Esophagus squamous epithelium (tissue), 5 donors: ENCODE results near the gene S100A1. TPM values are rescaled to one million over a fixed set of nuclear protein-coding genes. Genes with fewer than 3 reads are reported as not detected.

Experiments used
- DNase-seq: peaks from one replicate; lab custom pipeline; 2025; lab: John Stamatoyannopoulos, UW
- H3K27ac ChIP-seq, 4 donors: fragments of 200-600 bp; sonication (generic); one replicate each; pipeline ENCODE4 v1.5.1; 2016 to 2019; ENCODE audit warnings: mild to moderate bottlenecking in 1 of 4
- H3K27me3 ChIP-seq, 4 donors: fragments of 200-600 bp; sonication (generic); 1 replicate in 3 of 4; 2 replicates in 1 of 4; pipeline versions ENCODE4 v1.5.1 to v1.6.0; 2017 to 2021; ENCODE audit warnings: antibody characterized with exemption in 1 of 4
- H3K36me3 ChIP-seq, 3 donors: fragments of 200-600 bp; sonication (generic); one replicate each; pipeline ENCODE4 v1.5.1; 2016 to 2019
- H3K4me1 ChIP-seq, 3 donors: fragments of 200-600 bp; sonication (generic); one replicate each; pipeline ENCODE4 v1.5.1; 2017 to 2019
- H3K4me3 ChIP-seq, 4 donors: fragments of 200-600 bp; sonication (generic); 1 replicate in 3 of 4; 2 replicates in 1 of 4; pipeline ENCODE4 v1.5.1; 2016 to 2019; ENCODE audit warnings: mild to moderate bottlenecking in 2 of 4, moderate library complexity in 1 of 4
- H3K9me3 ChIP-seq, 3 donors: fragments of 200-600 bp; sonication (generic); one replicate each; pipeline ENCODE4 v1.5.1; 2016 to 2019
- CTCF ChIP-seq, 6 experiments: fragments of 450-650 bp in 4 of 6; fragments of 200-600 bp in 2 of 6; sonication (generic) in 2 of 6; IDR thresholded peaks; one replicate each; pipeline ENCODE4 v1.5.1; 2016 to 2019; ENCODE audit warnings: antibody characterized with exemption in 6 of 6, mild to moderate bottlenecking in 4 of 6, moderate library complexity in 4 of 6
- POLR2A ChIP-seq, 4 donors: fragments of 450-650 bp; IDR thresholded peaks; one replicate each; pipeline ENCODE4 v1.6.1; 2017; ENCODE audit warnings: antibody characterized with exemption in 4 of 4, mild to moderate bottlenecking in 4 of 4, moderate library complexity in 3 of 4
- WGBS, 2 donors: methylation state at CpG; one replicate each; pipeline ENCODE4 v1.1.5; 2018; 5-methylcytosine and 5-hydroxymethylcytosine counted together
- intact Hi-C: fragments of 100-400 bp; cut with DNase I; formaldehyde crosslinking; loops from one replicate; pipeline ENCODE4 v1.15.0; 2022
- total RNA-seq, 4 donors: library from RNA; depleted of rRNA; stranded (reverse); fragments of >200 nt; gene quantifications; one replicate each; pipeline ENCODE4 v1.1.0, GENCODE V29; 2016
- donor health status: DM: yes; HTN: yes; CAD: no.

Gene S100A1
- total RNA-seq, 4 donors from 2014 or later = 1.8 TPM; not detected in 3

DNA sequence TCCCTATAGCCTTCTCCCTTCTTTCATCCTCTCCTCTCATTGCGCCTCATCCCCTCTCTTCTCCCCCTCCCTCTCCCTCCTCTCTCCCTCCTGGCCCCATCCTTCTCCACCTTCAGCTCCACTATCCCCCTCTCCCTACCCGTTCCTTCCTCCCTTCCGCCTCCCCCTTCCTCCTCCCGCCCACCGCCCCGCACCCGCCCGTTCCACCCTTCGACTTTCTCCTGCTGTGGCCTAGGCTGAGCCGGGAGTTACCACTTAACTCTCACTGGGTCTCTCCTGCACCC is 51.8 kb downstream of the S100A1 start:
- DNase-seq = no peak
- Histone ChIP-seq H3K4me3 (peak overlapping the region in 3 of 4 donors; percentile 44 to 70 (median 52)), H3K36me3 (peaks cover 0 to 6% (median 0%) of the 10 kb centered on the region in 3 donors), H3K4me1 (peaks cover 19 to 34% (median 22%) of the 10 kb centered on the region in 3 donors), H3K9me3 (no peaks in the 10 kb centered on the region), H3K27ac (peak overlapping the region in 2 of 4 donors; percentile 60 to 82), H3K27me3 (peaks cover 3 to 44% (median 7%) of the 10 kb centered on the region in 4 donors)
- no peak for TF ChIP-seq CTCF (IDR thresholded peaks at IDR 0.05)
- TF ChIP-seq POLR2A (IDR thresholded peaks at IDR 0.05) = no peak
- 36 to 37% methylated on average over 6 to 9 of the region's 10 CpGs for WGBS, 2 donors
- intact Hi-C loops = loop anchor here (5.0 kb wide), 1 partner anchor 67 kb away; no protein-coding TSS in a partner anchor

Other genes with a start within 250 kb of the S100A1 start
- over 10,000 TPM in 3 of 4 donors, 1,000 to 10,000 TPM in 1; 4,308 to 17,245 (median 15,998) TPM for gene S100A8, start 237.4 kb upstream of the S100A1 start, total RNA-seq
- 10 to 100 TPM in 1 of 4 donors, 1 to 10 TPM in 2, not detected in 1; 6.7 to 72.9 (median 8.1) TPM for gene S100A7A, start 211.9 kb upstream of the S100A1 start, total RNA-seq
- gene S100A7, start 167.8 kb upstream of the S100A1 start, total RNA-seq = 1,000 to 10,000 TPM in 2 of 4 donors, 100 to 1,000 TPM in 1, 1 to 10 TPM in 1; 8.8 to 9,163 (median 3,171) TPM
- 100 to 1,000 TPM; 270 to 943 (median 394) TPM for gene S100A6, start 92.4 kb upstream of the S100A1 start, total RNA-seq
- not detected for gene S100A5, start 87.5 kb upstream of the S100A1 start, total RNA-seq
- 100 to 1,000 TPM in 2 of 4 donors, 10 to 100 TPM in 2; 58.6 to 205 (median 122) TPM for gene S100A4, start 82.6 kb upstream of the S100A1 start, total RNA-seq
- 10 to 100 TPM in 1 of 4 donors, 1 to 10 TPM in 3; 1.2 to 16.5 (median 9.2) TPM for gene S100A3, start 79.2 kb upstream of the S100A1 start, total RNA-seq
- gene S100A2, start 62.6 kb upstream of the S100A1 start, total RNA-seq = 1,000 to 10,000 TPM in 3 of 4 donors, 100 to 1,000 TPM in 1; 949 to 3,544 (median 1,180) TPM
- gene S100A16, start 15.3 kb upstream of the S100A1 start, total RNA-seq = 1,000 to 10,000 TPM; 1,372 to 2,409 (median 2,158) TPM
- gene S100A14, start 12.1 kb upstream of the S100A1 start, total RNA-seq = 1,000 to 10,000 TPM; 1,580 to 2,481 (median 2,030) TPM
- gene S100A13, start 929 bp upstream of the S100A1 start, total RNA-seq = 10 to 100 TPM; 44.4 to 63.3 (median 55.7) TPM
- gene CHTOP, start 5.6 kb downstream of the S100A1 start, total RNA-seq = 10 to 100 TPM; 35.0 to 58.9 (median 47.3) TPM
- gene SNAPIN, start 30.3 kb downstream of the S100A1 start, total RNA-seq = 10 to 100 TPM; 39.9 to 61.2 (median 51.1) TPM
- gene ILF2, start 42.6 kb downstream of the S100A1 start, total RNA-seq = 100 to 1,000 TPM in 3 of 4 donors, 10 to 100 TPM in 1; 78.0 to 166 (median 130) TPM
- gene NPR1, start 50.3 kb downstream of the S100A1 start, total RNA-seq = 10 to 100 TPM in 2 of 4 donors, 1 to 10 TPM in 2; 1.8 to 15.6 (median 6.4) TPM
- 10 to 100 TPM; 24.6 to 27.9 (median 26.2) TPM for gene INTS3, start 99.6 kb downstream of the S100A1 start, total RNA-seq
- gene SLC27A3, start 147.0 kb downstream of the S100A1 start, total RNA-seq = 10 to 100 TPM in 2 of 4 donors, 1 to 10 TPM in 2; 7.6 to 15.0 (median 11.2) TPM